ENCODE results near the gene TTLL4.
A peak's percentile ranks its signal among the peaks of the same experiment; 100 is the strongest.

The TTLL4 gene, protein sequence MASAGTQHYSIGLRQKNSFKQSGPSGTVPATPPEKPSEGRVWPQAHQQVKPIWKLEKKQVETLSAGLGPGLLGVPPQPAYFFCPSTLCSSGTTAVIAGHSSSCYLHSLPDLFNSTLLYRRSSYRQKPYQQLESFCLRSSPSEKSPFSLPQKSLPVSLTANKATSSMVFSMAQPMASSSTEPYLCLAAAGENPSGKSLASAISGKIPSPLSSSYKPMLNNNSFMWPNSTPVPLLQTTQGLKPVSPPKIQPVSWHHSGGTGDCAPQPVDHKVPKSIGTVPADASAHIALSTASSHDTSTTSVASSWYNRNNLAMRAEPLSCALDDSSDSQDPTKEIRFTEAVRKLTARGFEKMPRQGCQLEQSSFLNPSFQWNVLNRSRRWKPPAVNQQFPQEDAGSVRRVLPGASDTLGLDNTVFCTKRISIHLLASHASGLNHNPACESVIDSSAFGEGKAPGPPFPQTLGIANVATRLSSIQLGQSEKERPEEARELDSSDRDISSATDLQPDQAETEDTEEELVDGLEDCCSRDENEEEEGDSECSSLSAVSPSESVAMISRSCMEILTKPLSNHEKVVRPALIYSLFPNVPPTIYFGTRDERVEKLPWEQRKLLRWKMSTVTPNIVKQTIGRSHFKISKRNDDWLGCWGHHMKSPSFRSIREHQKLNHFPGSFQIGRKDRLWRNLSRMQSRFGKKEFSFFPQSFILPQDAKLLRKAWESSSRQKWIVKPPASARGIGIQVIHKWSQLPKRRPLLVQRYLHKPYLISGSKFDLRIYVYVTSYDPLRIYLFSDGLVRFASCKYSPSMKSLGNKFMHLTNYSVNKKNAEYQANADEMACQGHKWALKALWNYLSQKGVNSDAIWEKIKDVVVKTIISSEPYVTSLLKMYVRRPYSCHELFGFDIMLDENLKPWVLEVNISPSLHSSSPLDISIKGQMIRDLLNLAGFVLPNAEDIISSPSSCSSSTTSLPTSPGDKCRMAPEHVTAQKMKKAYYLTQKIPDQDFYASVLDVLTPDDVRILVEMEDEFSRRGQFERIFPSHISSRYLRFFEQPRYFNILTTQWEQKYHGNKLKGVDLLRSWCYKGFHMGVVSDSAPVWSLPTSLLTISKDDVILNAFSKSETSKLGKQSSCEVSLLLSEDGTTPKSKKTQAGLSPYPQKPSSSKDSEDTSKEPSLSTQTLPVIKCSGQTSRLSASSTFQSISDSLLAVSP

DNA sequence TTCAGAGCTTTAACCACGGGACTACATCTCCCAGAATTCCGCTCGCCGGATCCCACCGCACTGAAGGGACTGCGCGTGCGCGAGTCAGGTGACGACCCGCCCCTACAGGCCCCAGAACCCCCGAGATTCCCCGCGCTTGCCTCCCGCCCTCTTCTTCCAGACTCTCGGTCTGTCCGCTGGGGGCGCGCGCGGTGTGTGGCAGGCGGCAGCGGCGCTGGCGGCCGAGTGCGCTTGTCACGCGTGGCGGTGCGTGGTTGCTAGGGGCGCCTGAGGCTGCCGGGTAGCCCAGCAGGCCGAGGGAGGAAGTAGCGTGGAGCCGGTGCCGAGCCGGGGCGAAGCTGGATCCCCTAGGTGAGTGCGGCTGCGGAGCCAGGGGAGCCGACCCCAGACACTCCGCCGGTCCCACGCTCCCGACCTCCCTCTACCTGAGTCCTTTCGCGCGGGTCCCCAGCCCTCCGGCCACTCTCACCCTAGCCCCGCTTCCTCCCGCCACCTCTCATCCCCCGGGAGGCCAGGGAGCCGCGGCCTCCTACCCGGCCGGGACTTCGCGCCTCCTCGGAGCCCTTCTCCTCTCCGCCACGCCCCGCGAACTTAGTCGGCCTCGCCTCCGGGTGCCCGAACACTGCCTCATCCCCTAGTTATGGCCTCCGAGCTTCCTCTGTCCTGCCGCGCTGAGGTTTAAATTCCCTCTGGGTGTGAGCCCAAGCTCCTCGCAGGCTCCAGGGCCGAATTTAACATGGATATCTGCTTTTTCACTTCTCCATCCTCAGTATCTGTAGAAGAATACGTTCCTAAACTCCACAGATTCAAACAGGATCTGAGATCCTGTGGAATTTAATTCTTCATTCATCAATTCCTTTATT, at the start of gene TTLL4:
Gene TTLL4 (plus strand): TSS at position 149 of the 863 bp plus-strand sequence. CDS start 26,842 bp downstream, outside the sequence.
- H3K9me3 ChIP-seq (ENCODE audit: control insufficient read depth in 1 of 2, low read length in 2 of 2) = no peaks in the 10 kb centered on the region
- peaks cover 0 to 8% of the 10 kb centered on the region in 2 donors for H3K4me1 ChIP-seq (ENCODE audit: control insufficient read depth in 1 of 2, insufficient read depth in 2 of 2, low read length in 2 of 2)

DNA sequence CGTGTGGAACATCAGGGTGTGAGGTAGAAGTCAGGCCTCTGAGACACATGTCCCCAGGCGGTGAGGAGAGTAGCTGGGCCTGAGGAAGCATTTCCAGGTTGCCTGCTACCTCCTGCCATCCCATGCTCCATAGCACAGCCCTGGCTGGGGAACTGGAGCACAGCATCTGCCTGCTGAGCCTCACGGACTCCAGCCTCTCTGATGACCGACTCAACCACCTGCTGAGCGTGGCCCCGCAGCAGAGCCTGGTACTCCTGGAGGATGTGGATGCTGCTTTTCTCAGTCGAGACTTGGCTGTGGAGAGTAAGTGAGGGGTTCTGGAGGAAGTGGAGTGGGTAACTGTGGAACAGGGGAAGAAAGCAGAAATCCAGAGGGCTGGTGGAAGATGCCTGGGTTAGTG, 48.3 kb upstream of the TTLL4 start:
- no peak overlapping the region for H3K4me3 ChIP-seq (ENCODE audit: low read depth in 1 of 2, low read length in 2 of 2)

More for the DNA sequence above, at the start of gene TTLL4:
- Histone ChIP-seq H3K27ac (ENCODE audit: low read length) (peak within 1 kb of the TSS; percentile 85), H3K36me3 (ENCODE audit: control insufficient read depth in 1 of 2, insufficient read depth in 2 of 2, low read length in 2 of 2) (peaks cover 0 to 6% of the 10 kb centered on the region in 2 donors), H3K4me3 (ENCODE audit: low read depth in 1 of 2, low read length in 2 of 2) (peak within 1 kb of the TSS; percentile 83 to 84), H3K27me3 (ENCODE audit: low read depth, low read length) (no peaks in the 10 kb centered on the region)

DNA sequence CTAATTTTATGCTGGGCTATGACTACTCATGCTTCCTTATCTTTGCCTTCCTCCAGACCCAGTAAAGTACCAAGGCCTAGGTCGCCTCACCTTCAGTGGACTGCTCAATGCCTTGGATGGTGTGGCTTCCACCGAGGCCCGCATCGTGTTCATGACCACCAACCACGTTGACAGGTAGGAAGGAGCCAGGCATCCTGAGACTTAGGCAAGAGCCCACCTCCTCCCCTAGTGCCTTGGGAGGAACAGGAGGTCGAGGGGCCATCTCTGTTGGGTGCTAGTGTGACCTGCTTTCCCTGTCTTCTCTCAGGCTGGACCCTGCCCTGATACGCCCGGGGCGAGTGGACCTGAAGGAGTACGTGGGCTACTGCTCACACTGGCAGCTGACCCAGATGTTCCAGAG, 47.8 kb upstream of the TTLL4 start:
- no peaks in the 10 kb centered on the region for H3K9me3 ChIP-seq (ENCODE audit: control insufficient read depth in 1 of 2, low read length in 2 of 2)
- peaks cover 44 to 55% of the 10 kb centered on the region in 2 donors for H3K36me3 ChIP-seq (ENCODE audit: control insufficient read depth in 1 of 2, insufficient read depth in 2 of 2, low read length in 2 of 2)
- peaks cover 0 to 17% of the 10 kb centered on the region in 2 donors for H3K4me1 ChIP-seq (ENCODE audit: control insufficient read depth in 1 of 2, insufficient read depth in 2 of 2, low read length in 2 of 2)
- no peak overlapping the region for H3K27ac ChIP-seq (ENCODE audit: low read length)
- H3K27me3 ChIP-seq (ENCODE audit: low read depth, low read length) = no peaks in the 10 kb centered on the region
- no peak overlapping the region for H3K4me3 ChIP-seq (ENCODE audit: low read depth in 1 of 2, low read length in 2 of 2)

More for the DNA sequence above, 48.3 kb upstream of the TTLL4 start:
- Histone ChIP-seq H3K4me1 (ENCODE audit: control insufficient read depth in 1 of 2, insufficient read depth in 2 of 2, low read length in 2 of 2) (peaks cover 0 to 17% of the 10 kb centered on the region in 2 donors), H3K27me3 (ENCODE audit: low read depth, low read length) (no peaks in the 10 kb centered on the region), H3K36me3 (ENCODE audit: control insufficient read depth in 1 of 2, insufficient read depth in 2 of 2, low read length in 2 of 2) (peaks cover 42 to 51% of the 10 kb centered on the region in 2 donors), H3K27ac (ENCODE audit: low read length) (no peak overlapping the region), H3K9me3 (ENCODE audit: control insufficient read depth in 1 of 2, low read length in 2 of 2) (no peaks in the 10 kb centered on the region)

DNA sequence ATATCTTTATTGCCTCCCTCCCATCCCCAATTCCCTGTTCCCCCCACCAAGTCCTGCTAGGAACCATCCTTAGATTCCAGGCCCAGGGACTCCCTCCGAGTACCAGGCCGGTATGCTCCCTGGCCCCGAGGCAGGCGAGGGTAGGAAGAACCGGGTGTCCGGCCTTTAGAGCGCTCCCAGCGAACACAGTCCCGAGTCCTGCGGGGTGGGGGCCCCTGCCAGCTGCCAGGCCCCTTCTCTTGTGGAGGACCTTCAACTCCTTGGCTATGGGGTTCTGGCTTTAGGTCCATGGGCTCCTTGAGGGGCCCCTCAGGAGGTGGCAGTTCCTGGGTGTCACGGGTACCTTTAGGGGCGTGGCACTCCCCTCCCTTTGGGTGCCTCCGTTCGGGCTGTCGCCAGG, 46.7 kb upstream of the TTLL4 start:
- peaks cover 0 to 9% of the 10 kb centered on the region in 2 donors for H3K4me1 ChIP-seq (ENCODE audit: control insufficient read depth in 1 of 2, insufficient read depth in 2 of 2, low read length in 2 of 2)
- peaks cover 49 to 66% of the 10 kb centered on the region in 2 donors for H3K36me3 ChIP-seq (ENCODE audit: control insufficient read depth in 1 of 2, insufficient read depth in 2 of 2, low read length in 2 of 2)
- H3K27ac ChIP-seq (ENCODE audit: low read length) = no peak overlapping the region
- no peaks in the 10 kb centered on the region for H3K9me3 ChIP-seq (ENCODE audit: control insufficient read depth in 1 of 2, low read length in 2 of 2)
- no peaks in the 10 kb centered on the region for H3K27me3 ChIP-seq (ENCODE audit: low read depth, low read length)
- no peak overlapping the region for H3K4me3 ChIP-seq (ENCODE audit: low read depth in 1 of 2, low read length in 2 of 2)

DNA sequence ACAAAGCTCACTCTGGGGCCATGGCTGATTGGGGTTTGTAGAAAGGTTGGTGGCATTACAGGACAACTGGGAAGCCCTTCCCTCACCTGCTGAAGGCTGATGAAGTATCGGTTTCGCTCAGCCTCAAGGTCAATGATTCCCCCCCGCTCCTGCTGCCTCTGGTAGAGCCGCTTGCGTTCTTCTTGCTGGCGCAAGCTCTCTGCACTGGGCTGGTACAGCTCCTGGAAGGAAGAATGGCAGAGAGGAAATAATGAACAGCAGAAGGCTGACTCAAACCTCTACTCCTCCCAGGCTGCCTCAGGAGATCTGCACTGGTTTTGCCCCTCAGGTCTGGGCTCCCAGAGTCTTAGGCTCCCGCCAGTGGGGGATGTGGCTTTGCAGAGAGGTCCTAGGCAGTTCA, 46.0 kb upstream of the TTLL4 start:
- Histone ChIP-seq H3K27ac (ENCODE audit: low read length) (no peak overlapping the region), H3K4me1 (ENCODE audit: control insufficient read depth in 1 of 2, insufficient read depth in 2 of 2, low read length in 2 of 2) (peaks cover 0 to 9% of the 10 kb centered on the region in 2 donors), H3K36me3 (ENCODE audit: control insufficient read depth in 1 of 2, insufficient read depth in 2 of 2, low read length in 2 of 2) (peaks cover 52 to 67% of the 10 kb centered on the region in 2 donors), H3K9me3 (ENCODE audit: control insufficient read depth in 1 of 2, low read length in 2 of 2) (no peaks in the 10 kb centered on the region), H3K27me3 (ENCODE audit: low read depth, low read length) (no peaks in the 10 kb centered on the region), H3K4me3 (ENCODE audit: low read depth in 1 of 2, low read length in 2 of 2) (no peak overlapping the region)

DNA sequence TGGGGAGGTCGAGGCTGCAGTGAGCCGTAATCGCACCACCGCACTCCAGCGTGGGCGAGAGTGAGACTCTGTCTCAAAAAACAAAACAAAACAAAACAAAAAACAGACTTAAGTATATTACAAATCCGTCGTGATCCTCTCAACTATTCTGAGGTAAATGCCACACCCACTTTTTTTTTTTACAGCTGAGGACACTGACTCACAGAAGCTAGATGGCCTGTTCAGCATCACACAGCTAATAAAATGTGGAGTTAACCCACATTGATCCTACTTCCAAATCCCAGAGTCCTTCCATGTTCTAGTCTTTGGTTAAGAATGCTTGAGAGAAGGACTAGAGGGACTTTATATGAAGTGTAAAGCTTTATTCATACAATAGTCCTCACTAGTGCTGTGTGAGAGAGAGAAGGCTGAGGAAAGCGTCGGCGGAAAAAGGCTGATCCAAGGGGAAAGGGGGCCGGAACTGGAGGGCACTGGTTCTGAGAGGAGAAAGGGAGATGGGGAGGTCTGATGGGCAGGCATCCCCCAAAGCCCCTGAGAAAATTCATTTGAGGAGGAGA, 39.5 kb upstream of the TTLL4 start:
- peak overlapping the region; percentile 76 for H3K27ac ChIP-seq (ENCODE audit: low read length)
- no peaks in the 10 kb centered on the region for H3K27me3 ChIP-seq (ENCODE audit: low read depth, low read length)
- H3K4me3 ChIP-seq (ENCODE audit: low read depth in 1 of 2, low read length in 2 of 2) = peak overlapping the region; percentile 95 to 98
- no peaks in the 10 kb centered on the region for H3K9me3 ChIP-seq (ENCODE audit: control insufficient read depth in 1 of 2, low read length in 2 of 2)
- H3K36me3 ChIP-seq (ENCODE audit: control insufficient read depth in 1 of 2, insufficient read depth in 2 of 2, low read length in 2 of 2) = peaks cover 15 to 31% of the 10 kb centered on the region in 2 donors
- peaks cover 5 to 22% of the 10 kb centered on the region in 2 donors for H3K4me1 ChIP-seq (ENCODE audit: control insufficient read depth in 1 of 2, insufficient read depth in 2 of 2, low read length in 2 of 2)

DNA sequence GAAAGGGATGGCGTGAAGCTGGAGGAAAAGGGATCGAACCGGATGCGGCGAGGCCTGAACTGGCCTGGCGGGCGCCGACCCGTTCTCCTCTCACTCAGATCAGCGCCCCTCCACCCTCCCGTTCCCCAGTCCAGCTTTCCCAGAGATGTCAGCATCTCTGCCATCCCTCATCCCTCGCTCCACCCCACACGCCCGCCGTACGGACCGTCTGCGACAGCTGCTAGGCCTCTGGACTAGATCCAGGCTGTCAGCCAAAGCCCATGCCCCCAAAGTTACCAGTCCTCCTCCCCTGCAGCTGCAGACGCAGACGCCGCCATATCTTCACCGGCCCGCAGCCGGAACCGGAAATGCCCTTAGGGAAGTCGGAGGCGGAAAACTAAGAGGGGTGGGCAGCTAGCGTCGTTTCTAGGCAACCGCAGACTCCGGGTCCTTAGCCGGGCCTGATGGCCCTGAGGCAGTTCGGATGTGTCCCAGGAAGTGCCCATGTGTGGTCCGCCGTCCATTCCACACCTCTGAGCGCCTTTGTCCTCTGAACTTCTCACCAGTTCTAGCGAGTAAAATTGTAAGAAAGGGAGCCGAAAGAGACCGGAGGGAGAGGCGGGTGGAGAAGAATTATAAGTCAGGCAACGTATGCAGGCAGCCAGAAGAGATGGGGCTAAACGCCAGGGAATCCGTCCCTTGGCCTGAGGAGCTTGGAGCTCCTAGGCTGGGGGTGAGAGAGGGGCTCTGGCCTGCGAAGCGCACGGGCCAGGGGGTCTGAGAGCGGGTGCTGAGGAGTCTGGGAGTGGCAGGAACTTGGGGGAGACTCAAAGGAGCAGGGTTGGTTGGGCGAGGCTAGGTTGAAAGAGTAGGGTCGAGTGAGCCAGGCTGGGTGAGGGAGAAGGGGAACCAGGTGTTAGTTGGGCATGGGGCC, 38.7 kb upstream of the TTLL4 start, which contains the start of the genes RNF25 and STK36:
Gene RNF25 (minus strand): TSS at position 349 of the 913 bp plus-strand sequence. CDS start 32 bp downstream, at position 317.
Gene STK36 (plus strand): TSS at position 433 of the 913 bp plus-strand sequence. CDS start 744 bp downstream, outside the sequence.
- Histone ChIP-seq H3K27me3 (ENCODE audit: low read depth, low read length) (no peaks in the 10 kb centered on the region), H3K27ac (ENCODE audit: low read length) (peak within 1 kb of the TSS; percentile 76), H3K9me3 (ENCODE audit: control insufficient read depth in 1 of 2, low read length in 2 of 2) (no peaks in the 10 kb centered on the region), H3K4me1 (ENCODE audit: control insufficient read depth in 1 of 2, insufficient read depth in 2 of 2, low read length in 2 of 2) (peaks cover 5 to 22% of the 10 kb centered on the region in 2 donors), H3K4me3 (ENCODE audit: low read depth in 1 of 2, low read length in 2 of 2) (peak within 1 kb of the TSS; percentile 95 to 98), H3K36me3 (ENCODE audit: control insufficient read depth in 1 of 2, insufficient read depth in 2 of 2, low read length in 2 of 2) (peaks cover 10 to 27% of the 10 kb centered on the region in 2 donors)

DNA sequence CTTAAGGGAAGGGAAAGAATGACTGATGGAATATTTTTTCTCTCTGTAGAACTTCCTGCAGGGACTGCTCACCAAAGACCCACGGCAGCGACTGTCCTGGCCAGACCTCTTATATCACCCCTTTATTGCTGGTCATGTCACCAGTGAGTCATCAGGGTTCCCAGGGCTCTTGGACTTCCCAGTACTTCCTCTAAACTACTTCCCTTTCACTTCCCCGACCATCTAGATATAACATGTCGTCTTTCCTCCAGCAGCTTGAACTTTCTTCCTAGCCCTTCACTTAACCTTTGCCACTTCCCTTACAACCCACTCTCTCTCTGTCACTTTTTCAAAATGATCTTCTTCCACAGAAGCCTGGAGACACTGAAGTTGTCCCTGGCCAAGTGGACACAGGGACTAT, 31.5 kb upstream of the TTLL4 start:
- peaks cover 5 to 32% of the 10 kb centered on the region in 2 donors for H3K36me3 ChIP-seq (ENCODE audit: control insufficient read depth in 1 of 2, insufficient read depth in 2 of 2, low read length in 2 of 2)
- no peaks in the 10 kb centered on the region for H3K4me1 ChIP-seq (ENCODE audit: control insufficient read depth in 1 of 2, insufficient read depth in 2 of 2, low read length in 2 of 2)
- no peak overlapping the region for H3K4me3 ChIP-seq (ENCODE audit: low read depth in 1 of 2, low read length in 2 of 2)
- H3K9me3 ChIP-seq (ENCODE audit: control insufficient read depth in 1 of 2, low read length in 2 of 2) = no peaks in the 10 kb centered on the region
- no peak overlapping the region for H3K27ac ChIP-seq (ENCODE audit: low read length)
- H3K27me3 ChIP-seq (ENCODE audit: low read depth, low read length) = no peaks in the 10 kb centered on the region

DNA sequence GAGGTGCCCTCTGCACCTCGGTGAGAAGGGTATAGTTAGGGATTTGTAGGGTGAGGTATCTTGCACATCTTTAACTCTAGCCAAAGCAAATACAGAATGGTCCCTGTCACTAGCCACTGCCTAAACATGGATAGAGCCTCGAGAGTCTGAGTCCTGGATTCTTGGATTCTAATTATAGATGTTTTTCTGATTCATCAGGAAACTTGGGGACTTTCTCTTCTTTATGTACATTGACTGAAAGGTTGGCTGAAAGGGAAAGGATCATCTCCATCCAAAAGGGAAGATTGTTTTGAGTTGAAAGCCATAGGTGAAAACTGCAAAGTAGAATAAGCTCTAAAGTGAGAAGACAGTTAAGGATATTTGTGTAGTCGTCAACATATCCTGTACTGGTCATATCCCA, 30.6 kb upstream of the TTLL4 start:
- H3K4me3 ChIP-seq (ENCODE audit: low read depth in 1 of 2, low read length in 2 of 2) = no peak overlapping the region
- H3K36me3 ChIP-seq (ENCODE audit: control insufficient read depth in 1 of 2, insufficient read depth in 2 of 2, low read length in 2 of 2) = peaks cover 10 to 32% of the 10 kb centered on the region in 2 donors

More for the DNA sequence above, 30.6 kb upstream of the TTLL4 start:
- no peak overlapping the region for H3K27ac ChIP-seq (ENCODE audit: low read length)
- no peaks in the 10 kb centered on the region for H3K27me3 ChIP-seq (ENCODE audit: low read depth, low read length)
- no peaks in the 10 kb centered on the region for H3K9me3 ChIP-seq (ENCODE audit: control insufficient read depth in 1 of 2, low read length in 2 of 2)
- no peaks in the 10 kb centered on the region for H3K4me1 ChIP-seq (ENCODE audit: control insufficient read depth in 1 of 2, insufficient read depth in 2 of 2, low read length in 2 of 2)

Measured in muscle layer of duodenum (tissue), 2 donors.